ENCODE data around the gene SLC1A4.
"Not testable (repeated sequence)": the region's sequence is repeated elsewhere in the genome, so short reads cannot be mapped to it uniquely, and the experiment has no call there.

Gene SLC1A4

DNA sequence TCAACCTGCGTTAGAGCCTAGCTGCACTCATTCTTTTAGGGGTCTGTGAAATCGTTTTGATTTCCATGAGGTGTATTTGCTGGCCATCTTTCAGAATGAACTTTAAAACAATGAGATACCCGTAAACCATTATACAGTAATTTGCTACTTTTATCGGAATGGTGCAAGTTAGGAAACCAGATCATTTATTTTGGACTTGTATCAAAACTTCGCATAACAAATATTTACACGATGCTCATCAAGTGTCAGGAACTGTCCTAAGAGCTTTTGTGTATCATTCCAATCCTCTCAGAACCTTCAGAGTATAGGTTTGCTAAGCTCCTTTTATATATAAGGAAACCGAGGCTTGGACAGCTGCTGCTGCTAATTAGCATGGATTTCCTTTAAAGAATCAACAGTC is 22.4 kb upstream of the SLC1A4 start:
- DNase-seq: no peak

DNA sequence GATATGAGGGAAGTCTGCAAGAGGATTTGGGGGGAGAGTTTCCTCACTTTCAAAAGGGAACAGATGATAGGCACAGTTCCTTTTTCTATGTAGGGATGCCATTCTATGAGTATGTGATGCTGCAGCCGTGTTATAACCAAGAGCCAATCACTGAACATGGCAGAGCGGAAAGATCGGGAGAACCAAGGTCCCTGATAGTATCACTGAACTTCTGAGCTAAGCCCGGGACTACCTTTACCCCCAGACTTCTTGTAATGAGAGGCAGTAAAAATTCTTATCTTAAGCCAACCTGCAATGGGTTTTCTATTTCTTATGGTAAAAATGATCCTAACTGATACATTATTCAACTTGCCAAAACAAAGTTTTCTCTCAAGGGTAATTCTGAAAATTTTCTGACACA is 21.6 kb upstream of the SLC1A4 start:
- no peak for DNase-seq

DNA sequence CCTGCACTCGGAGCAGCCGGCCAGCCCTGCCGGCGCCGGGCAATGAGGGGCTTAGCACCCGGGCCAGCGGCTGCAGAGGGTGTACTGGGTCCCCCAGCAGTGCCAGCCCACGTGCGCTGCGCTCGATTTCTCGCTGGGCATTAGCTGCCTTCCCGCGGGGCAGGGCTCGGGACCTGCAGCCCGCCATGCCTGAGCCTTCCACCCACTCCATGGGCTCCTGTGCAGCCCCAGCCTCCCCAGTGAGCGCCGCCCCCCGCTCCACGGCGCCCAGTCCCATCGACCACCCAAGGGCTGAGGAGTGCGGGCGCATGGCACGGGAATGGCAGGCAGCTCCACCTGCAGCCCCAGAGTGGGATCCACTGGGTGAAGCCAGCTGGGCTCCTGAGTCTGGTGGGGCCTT is 20.1 kb upstream of the SLC1A4 start:
- DNase-seq: not testable (repeated sequence)

DNA sequence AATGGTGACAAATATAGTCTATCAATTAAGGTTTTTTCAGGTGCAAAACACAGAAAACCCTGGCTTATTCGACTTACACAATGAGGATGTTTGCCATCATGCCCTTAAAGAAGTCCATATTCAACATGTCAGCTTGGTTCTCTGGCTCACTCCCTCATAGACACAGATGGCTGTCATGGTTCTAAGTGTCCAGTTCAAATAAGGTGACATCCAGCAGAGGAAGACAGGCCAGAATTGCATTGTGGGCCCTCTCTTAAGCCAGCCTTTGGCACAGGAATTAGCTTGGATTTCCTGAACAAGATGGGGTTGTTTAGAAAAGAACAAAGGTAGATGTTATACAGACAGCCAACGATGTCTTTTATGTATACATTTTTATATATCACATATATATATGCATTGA is 18.7 kb upstream of the SLC1A4 start:
- no peak for DNase-seq

DNA sequence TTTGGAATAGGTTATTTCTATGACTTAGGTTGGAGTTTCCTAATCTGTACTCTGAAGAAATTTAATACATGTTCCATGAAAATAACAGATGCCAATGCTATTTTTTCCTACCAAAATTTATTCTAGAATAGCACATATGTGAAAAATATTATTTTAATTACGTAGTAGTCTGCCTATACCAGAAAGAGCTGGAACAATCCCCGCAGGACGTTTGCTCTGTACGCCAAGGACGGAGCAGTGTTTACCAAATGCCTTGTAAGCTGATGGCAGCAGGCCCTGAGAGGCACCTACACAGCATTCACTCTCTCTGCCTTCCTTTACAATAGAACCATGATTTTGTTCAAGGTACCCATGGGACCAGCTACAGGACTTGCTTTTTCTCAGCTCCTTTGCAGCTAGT is 16.8 kb upstream of the SLC1A4 start:
- DNase-seq: no peak

DNA sequence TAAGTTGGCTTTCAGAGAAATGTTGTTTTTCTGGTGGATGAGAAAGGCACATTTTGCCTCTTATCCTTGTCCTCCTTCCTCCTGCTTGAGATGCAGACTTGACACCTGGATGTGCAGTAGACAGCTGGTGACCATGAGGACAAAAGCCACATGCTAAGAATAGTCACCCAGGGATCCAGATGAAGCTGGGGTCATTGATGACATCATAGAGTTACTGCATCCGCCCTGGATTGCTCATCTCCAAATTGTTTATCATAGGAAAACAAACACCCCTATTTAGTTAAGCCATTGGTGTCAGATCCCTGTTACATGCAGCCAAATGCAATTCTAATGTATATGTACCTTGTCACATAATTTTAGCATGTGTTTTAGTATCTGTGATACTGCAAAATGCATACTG is 16.3 kb upstream of the SLC1A4 start:
- no peak for DNase-seq

DNA sequence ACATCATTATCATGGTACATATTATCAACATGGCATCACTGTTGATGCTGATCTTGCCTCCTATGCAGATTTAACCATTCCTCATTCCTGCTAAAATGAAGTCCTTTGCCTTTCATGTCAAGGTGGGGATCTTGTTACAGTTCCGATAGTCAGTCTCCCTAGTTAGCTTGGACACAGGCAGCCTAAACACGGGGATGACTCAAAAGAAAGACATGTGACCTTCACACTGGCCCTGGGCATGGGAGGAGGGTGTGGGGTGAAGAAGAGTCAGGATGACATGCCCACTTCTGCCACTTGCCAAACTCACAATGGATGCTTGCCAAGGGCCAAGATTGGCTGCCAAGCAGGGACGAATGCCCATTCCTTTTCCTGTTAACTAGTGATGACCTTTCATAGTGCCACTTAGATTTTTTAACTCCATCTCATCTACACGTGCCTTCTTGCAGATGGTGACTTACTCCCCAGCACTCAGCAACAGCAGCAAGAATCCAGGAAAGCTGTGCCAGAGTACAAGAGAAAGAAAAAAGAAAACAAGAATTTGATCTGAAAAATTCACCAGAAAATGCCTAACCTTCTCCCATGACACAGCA is 13.9 kb upstream of the SLC1A4 start:
- no peak for DNase-seq

DNA sequence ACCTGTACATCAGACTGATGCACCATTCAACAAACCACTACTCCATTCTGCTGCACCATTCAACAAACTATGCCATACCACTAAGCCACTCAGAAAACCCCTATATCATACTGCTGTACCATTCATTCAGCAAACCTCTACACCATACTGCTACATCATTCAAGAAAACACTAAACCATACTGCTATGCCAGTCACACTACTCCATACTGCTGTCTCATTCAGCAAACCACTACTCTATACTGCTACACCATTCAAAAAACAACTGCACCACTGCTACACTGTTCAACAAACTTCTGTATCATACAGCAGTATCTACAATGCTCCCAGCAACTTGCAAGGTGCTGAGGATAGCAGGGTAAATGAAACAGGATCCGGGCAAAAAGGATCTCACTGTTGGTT is 12.9 kb upstream of the SLC1A4 start:
- DNase-seq: no peak

DNA sequence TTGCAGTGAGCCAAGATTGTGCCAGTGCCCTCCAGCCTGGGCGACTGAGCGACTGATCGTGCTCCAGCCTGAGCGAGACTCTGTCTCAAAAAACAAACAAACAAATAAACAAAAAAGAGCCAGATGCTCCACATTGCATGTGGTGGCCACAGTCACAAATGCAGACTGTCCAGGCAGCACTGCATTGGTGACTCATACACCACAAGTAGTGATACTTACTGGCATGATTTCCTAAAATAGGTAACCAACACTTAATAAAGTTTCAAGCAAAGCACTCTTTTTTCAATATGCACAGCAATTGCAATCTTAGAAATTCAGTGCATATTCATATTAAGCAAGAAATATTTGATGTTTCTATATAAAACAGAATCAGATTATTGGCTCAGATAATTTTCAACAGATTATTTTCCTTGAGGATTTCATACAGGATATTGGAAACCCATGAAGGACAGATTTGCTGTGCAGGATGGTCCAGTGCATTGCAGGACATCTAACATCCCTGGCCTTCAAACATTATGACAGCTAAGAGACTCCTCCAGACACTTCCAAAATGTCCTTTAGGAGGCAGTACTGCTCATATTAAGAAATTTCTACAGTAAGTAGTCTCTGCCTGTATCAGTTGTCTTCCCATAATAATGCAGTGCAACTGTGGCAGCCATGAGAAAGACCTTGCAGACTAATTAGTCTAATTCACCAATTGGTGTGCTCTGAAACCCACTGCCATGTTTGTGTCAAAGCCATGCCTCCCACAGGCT is 10.5 kb upstream of the SLC1A4 start:
- no peak for DNase-seq

DNA sequence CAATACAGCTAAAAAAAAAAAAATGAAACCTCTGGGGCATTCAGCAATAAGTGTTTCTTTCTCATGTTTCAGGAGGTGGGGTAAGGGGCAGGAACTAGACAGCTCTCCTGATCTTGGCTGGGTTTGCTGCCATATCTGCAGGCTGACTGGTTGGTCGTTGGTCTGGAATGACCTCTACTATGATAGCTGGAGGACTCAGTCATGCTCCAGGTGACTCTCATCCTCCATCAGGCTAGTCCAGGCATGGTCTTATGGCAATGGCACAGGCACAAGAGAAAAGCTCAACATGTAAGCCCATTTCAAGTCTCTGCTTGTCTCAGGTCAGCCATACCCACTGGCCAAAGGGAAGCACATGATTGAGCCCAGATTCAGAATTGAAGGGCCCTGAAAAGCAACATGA is 9.5 kb upstream of the SLC1A4 start:
- DNase-seq: no peak

DNA sequence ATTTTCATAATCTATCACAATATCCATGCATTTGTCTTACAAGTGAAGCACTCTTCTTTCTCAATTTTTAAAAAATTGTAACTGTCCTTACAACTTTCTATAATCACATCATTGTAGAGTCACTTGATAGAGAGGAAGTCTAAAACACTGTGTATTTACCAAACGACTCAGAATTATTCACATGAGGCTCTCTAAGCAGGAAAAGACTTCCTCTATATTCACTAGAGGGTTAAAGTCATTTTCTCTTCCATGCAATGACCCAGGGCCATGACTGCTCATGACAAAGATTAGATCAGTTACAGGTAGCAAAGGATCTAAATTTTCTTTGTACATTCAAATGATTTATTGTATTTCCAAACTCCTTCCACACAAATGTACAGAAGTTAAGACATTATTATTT is 9.0 kb upstream of the SLC1A4 start:
- no peak for DNase-seq

DNA sequence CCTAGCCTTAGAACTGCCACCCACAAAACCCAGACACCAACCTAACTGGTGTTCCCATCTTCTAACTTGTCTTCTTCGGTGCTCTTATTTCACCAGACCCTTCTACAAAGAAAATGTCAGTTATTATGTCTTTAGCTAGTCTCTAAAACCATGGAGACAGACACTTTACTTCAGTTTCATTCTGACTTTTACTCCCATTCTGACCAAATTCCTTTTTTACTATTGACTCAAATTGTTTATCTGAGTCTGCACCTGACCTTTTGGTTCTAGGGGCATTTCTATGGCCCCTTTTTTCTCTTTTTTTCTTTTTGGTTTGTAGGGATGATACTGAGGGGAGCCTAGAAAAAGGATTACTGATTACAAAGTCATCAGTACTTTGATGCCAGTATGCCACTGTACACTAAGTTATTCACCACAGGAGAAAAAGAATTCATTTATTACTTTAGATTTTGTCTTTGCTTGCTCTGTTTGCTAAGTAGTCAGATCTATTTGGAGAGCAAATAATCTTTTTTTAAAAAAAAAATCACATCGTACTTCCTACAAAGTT is 6.8 kb upstream of the SLC1A4 start:
- DNase-seq: no peak

DNA sequence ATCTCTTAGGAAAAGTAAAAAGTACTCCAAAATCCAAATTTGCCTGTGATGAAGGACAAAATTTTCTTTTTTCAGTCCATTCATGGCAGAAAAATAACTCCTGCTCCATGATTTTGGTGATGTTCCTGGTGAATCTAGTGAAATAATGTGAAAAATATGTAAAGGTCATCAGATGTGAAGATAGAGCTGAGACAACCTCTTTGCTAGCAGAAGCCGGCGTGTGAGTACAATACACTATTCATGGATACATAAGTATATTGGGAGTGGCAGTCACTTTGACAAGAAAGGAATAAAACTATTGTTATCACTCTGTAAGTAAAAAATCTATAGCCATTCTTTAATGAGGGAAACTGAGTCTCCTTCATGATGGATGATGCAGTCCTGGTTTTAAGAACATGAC is 6.3 kb upstream of the SLC1A4 start:
- no peak for DNase-seq

DNA sequence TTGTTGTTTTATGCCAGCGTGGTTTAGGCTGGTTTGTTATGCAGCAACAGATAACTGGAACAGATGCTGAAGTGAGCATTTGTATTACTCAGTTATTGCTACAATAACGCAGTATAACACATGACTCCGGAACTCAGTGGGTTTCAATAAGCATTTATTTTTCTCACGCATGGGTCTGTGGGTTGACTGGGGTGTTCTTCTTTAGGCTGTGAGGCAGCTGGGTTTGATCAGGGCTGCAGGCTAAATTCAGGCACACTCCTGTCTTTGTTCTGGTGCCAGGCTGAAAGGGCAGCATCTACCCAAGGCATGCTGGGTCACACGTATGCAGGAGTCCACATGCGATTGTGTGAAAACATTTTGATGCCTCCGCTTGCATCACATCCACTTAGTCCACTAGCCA is 3.8 kb upstream of the SLC1A4 start:
- DNase-seq: no peak

DNA sequence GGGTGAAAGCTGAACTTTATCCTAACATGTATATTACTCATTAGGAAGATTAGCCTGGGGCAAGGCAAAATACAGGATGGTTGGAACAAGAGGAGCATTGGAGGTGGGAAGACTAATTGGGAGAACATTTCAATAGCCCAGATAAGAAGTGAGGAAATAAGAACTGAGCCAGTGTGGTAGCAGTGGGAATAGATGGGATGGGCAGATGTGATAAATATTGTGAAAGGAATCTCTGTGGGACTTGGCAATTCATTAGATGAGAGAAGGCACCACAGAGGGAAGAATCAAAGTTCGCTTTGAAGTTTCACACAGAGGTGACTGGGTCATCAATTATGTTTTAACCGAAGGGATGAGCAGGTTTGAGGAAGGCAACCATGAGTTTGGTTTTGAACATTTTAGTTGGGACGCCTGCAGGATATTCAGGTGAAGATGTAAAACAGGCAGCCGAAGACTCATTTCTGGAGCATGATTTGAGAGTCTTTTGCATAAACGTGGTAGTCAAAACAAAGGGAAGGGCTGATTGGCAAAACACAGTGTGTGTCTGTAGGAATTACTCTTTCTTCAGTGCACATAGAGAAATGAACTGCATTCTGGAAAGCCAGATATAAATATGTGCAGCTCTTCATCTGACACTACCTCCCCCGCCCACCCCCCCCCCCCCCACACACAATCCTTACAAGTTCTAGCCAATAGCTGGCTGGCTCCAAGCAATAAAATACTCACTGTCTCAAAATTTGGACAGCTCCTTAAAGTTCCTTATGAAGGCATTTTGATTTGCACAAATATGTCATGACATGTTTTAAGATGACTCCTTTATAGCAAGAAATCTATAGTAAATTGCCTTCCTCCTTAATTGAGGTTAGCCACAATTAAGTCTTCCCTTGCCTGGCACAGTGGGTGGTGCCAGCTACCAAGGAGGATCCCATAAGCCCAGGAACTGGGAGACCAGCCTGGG is 1.9 kb upstream of the SLC1A4 start:
- DNase-seq: no peak

DNA sequence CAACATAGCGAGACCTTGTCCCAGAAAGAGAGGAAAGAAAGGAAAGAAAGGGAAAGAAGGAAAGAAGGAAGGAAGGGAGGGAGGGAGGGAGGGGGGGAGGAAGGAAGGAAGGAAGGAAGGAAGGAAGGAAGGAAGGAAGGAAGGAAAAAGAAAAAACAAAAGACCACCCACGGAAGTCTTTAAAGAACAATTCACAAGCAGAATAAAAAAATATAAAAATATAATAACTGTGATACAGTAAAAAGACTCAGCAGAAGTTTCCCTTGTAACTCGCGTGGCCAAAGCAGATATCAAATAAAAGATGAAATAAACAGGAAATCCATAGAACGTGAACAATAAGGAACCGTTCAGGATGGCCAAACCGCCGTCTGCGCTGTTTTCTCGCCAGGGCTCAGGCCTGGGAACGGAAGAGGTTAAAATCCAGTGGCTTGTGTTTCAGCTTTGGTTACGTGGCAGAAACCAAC is 1.2 kb upstream of the SLC1A4 start:
- no peak for DNase-seq

DNA sequence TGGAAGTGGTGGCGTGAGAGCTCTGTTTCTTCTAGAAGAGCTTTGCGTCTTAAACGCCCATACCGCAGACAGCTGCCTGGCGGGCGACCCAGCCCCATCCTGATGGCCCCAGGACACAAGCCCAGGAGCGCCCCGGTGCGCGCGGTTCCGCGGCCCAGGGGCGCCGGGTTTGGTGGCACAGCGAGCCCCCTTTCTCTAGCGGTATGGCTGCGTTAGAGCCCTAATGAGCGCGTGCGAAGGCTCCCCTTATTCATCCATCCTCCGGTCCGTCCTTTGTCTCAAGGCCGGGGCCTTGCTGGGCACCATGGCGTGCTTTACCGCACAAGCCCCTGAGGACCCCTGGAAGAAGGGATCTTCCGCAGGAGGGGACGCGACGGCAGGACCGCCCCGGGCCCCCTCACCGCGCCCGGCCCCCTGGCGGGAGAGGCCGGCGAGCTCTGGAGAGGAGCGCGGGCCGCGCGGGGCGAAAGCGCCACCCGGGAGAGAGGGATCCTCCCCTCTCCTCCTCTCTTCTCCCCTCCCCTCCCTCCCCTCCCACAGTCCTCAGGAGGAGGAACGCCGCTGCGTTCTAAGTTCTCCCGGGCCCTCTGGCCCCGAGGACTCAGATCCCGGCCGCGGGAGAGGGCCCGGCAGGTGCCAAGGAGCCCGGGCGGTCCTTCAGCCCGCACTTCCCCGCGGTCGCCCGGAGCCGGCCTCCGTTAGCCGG is 626 bp upstream of the SLC1A4 start:
- DNase-seq: peak; percentile 33 to 38

DNA sequence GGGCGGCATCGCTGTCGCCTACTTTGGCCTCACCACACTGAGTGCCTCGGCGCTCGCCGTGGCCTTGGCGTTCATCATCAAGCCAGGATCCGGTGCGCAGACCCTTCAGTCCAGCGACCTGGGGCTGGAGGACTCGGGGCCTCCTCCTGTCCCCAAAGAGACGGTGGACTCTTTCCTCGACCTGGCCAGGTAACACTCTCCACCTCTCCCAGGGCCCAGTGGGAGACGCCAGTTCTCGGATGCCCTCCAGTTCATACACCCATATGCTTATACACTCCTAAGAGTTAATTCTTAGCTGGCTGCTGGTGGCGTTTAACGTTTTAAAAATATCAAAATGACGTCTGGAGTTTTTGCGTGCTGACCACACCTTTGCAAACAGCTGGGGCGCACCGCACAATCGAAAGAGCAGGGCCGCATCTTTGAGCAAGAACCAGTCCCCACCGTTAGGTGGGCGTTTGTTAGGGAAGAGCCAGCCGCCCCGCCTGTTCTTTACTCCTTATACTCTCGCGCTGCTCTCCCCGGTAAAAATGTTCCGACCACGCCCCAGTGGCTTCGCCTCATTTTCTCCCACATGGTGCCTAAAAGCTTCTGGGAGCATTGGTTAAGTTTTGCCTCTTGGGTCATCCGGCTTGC is 899 bp downstream of the SLC1A4 start:
- no peak for DNase-seq

DNA sequence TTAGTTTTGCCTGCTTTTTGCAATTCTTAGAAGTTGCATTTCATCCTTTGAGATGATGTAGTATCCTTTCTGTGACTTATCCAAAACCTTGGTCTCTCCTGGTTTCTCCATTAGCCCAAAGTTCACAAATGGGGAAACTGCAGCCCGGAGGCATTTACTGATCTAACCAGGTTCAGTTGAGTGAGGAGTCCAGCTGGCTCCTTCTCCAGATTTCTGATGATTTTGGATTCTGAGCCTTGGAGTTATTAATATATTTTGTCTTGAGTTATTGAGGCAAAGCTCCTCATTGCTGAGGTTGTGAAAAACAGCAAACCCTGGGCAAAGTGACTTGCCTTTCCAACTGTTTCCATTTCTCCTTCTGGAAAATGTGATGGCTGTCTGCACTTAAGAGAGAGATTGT is 1.7 kb downstream of the SLC1A4 start:
- DNase-seq: no peak

DNA sequence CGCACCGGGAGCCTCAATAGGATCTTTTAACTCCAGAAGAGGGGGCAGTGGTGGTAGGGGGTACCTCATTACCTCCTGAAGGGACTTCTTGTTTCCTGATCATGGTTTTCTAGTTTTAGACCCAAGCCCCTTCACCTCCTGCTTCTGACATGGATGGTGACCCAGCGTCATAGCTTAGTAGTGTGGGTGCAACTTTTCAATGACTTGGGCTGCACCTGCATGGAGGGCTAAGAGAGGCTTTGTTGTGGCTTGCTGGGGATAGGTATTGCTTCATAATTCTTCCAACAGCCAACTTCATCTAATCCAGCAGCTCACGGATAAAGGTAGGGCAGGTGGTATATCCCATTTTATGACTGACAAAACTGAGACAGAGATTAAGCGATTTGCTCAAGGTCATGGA is 3.0 kb downstream of the SLC1A4 start:
- DNase-seq: no peak

DNA sequence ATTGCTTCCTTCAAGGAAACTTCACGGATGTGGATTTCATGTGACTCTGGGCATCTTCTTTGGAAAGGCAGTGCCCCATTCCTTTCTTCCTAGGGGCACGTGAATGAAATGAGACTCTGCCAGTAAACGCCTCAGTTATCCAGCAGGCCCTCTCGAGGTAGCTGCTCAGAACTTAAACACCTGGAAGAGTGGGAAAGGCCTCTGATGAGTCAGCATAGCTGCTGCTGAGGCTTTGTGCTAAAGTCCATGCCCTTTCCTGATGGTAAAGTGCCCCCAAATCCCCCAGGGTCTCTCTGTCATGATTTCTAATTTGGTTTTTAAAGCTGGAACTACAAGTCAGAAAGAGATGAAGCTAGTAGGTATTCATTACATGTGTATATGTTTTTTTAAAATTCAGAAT is 3.8 kb downstream of the SLC1A4 start:
- no peak for DNase-seq

DNA sequence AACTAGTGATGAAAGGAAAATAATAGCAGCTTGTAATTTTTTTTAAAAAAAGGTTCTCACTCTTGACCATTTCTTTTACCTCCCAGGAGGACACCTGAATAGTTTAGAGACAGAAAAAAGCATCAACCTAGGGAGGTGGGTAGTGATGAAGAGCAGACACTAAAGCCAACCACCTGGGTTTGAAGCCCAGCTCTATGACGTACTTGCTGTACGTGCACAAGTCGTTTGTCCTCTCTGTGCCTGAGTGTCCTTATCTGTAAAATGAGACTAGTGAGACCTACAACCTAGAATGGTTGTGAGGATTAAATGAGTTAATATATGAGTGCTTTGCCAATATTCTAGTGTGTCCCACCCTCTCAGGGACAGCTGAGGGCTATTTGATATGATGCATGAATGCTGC is 5.8 kb downstream of the SLC1A4 start:
- DNase-seq: no peak
